Measurements from ENCODE around the gene C14orf132. TPM values are rescaled to one million over a fixed set of nuclear protein-coding genes. Genes with fewer than 3 reads are reported as not detected.
A peak's percentile ranks its signal among the peaks of the same experiment; 100 is the strongest.

Gene C14orf132
- total and polyA plus RNA-seq, 5 experiments from 2014 or later = 0.57 to 4.6 (median 2.4) TPM; not detected in 1

DNA sequence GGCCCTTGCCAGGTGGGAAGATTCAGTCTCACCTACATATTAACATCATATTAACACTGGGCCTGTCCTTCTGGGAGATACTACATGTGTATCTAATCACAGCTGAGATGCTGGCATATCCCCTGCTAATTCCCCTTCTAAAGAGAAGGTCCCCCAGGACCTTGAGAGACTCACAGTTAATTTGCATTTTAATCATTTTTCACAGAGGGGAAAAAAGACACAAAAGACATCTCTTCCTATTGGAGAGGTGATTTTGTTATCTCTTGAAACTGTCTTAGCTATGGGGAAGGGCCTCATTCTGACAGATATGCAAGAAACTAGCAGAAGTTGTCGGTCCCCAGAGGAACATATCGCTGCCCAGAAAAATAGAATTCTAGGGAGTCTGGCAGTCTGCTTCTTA is 7.5 kb downstream of the C14orf132 start:
- H3K4me1 Mint-ChIP-seq = peaks cover 0 to 2% (median 0%) of the 10 kb centered on the region in 4 donors
- POLR2A ChIA-PET = no interaction called here
- peaks cover 15 to 42% (median 22%) of the 10 kb centered on the region in 5 donors for H3K27me3 Mint-ChIP-seq
- no peaks in the 10 kb centered on the region for H3K36me3 Mint-ChIP-seq
- no peak for ATAC-seq
- no peak for DNase-seq
- no peak overlapping the region for H3K4me3 Mint-ChIP-seq
- H3K27ac Mint-ChIP-seq = no peak overlapping the region
- peaks cover 0 to 5% (median 0%) of the 10 kb centered on the region in 9 donors for H3K9me3 Mint-ChIP-seq

DNA sequence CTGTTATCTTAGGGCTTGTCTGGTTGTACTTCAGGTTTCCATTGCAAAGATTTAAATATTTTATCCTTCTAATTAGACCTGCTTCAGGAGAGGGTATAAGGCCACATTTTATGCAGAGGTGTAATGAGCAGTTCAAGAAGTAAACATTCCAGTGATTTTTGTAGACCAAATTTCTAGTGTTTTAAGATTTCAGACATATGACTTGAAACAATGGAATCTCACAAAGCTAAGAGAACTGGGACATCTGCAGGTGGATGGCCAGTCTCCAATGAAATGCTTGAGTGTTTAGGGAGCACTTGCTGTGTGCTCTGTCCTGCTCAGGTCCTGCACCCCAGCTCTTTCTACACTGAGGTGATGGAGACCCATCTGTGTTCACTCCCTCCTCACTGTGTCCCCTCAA is 7.9 kb downstream of the C14orf132 start:
- Mint-ChIP-seq H3K4me3 (no peak overlapping the region), H3K27me3 (peaks cover 13 to 42% (median 20%) of the 10 kb centered on the region in 5 donors), H3K9me3 (peaks cover 0 to 5% (median 0%) of the 10 kb centered on the region in 9 donors), H3K4me1 (peaks cover 0 to under 1% (median 0%) of the 10 kb centered on the region in 4 donors), H3K36me3 (no peaks in the 10 kb centered on the region), H3K27ac (no peak overlapping the region)
- no peak for DNase-seq
- POLR2A ChIA-PET = no interaction called here
- no peak for ATAC-seq

DNA sequence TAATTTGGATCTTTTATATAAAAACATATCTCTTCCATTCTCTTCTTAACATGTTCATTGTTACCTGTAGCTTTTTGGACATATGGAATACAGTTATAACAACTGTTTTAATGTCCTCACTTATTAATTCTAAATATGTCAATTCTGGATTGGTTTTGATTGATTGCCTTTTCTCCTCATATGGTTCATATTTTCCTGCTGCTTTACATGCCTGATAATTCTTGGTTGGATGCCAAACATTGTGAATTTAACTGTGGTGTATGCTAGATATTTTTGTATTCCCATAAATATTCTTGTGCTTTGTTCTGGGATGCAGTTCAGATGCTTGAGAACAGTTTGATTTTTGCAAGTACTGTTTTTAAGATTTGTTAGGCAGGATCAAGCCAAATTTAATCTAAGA is 10.8 kb downstream of the C14orf132 start:
- H3K4me3 Mint-ChIP-seq = no peak overlapping the region
- no peaks in the 10 kb centered on the region for H3K36me3 Mint-ChIP-seq
- H3K27ac Mint-ChIP-seq = no peak overlapping the region
- no peaks in the 10 kb centered on the region for H3K4me1 Mint-ChIP-seq
- H3K27me3 Mint-ChIP-seq = peaks cover 4 to 40% (median 15%) of the 10 kb centered on the region in 5 donors
- DNase-seq (no peak), ATAC-seq (no peak)
- POLR2A ChIA-PET = interaction anchor here (0.6 kb wide), 1 partner anchor 37 kb away, joined by 3 read pairs; no protein-coding TSS in a partner anchor
- H3K9me3 Mint-ChIP-seq = peaks cover 0 to 5% (median 0%) of the 10 kb centered on the region in 9 donors

DNA sequence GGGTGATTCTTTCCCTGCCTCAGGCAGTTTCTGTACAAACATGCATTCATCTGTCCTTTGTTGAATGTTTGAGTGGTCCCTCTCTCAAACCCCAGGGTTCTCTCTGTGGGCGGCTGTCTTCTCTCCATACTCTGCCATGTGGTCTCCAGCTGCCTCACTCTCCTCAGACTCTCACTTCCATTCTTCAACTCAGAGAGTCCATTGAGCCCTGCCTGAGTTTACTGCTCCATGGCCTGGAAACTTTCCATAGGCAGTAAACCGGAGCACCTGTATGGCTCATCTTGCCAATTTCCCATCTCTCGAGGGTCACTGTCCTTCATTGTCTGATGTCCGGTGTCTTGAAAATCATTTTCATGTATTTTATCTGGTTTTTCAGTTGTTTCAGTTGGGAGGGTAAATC is 11.3 kb downstream of the C14orf132 start:
- ATAC-seq (no peak), DNase-seq (no peak)
- Mint-ChIP-seq H3K27ac (no peak overlapping the region), H3K4me3 (no peak overlapping the region), H3K9me3 (peaks cover 0 to 4% (median 0%) of the 10 kb centered on the region in 9 donors), H3K4me1 (no peaks in the 10 kb centered on the region), H3K27me3 (peaks cover 1 to 40% (median 13%) of the 10 kb centered on the region in 5 donors), H3K36me3 (no peaks in the 10 kb centered on the region)
- POLR2A ChIA-PET = no interaction called here

DNA sequence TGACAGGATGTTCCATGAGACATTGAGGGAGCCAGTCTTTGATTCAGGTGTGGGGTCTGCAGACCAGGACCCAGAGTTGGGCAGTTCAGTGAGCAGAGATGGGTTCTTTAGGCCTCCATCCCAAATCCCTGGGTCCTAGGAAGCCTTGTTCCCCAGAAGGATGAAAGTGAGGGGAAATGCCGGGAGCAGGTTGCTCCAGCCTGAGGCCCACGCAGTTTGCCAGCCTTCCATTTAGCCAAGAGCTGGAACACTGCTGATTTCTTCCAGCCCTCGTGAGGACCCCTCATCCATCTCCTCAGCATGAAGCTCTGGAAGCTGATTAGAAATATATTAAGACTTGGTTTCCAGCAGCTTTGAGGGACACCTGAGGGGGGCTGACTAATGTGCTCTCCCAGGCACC is 12.1 kb downstream of the C14orf132 start:
- Mint-ChIP-seq H3K27ac (no peak overlapping the region), H3K27me3 (peaks cover 4 to 42% (median 13%) of the 10 kb centered on the region in 5 donors), H3K4me1 (no peaks in the 10 kb centered on the region), H3K36me3 (no peaks in the 10 kb centered on the region), H3K9me3 (no peaks in the 10 kb centered on the region), H3K4me3 (no peak overlapping the region)
- DNase-seq (no peak), ATAC-seq (no peak)
- POLR2A ChIA-PET = no interaction called here

DNA sequence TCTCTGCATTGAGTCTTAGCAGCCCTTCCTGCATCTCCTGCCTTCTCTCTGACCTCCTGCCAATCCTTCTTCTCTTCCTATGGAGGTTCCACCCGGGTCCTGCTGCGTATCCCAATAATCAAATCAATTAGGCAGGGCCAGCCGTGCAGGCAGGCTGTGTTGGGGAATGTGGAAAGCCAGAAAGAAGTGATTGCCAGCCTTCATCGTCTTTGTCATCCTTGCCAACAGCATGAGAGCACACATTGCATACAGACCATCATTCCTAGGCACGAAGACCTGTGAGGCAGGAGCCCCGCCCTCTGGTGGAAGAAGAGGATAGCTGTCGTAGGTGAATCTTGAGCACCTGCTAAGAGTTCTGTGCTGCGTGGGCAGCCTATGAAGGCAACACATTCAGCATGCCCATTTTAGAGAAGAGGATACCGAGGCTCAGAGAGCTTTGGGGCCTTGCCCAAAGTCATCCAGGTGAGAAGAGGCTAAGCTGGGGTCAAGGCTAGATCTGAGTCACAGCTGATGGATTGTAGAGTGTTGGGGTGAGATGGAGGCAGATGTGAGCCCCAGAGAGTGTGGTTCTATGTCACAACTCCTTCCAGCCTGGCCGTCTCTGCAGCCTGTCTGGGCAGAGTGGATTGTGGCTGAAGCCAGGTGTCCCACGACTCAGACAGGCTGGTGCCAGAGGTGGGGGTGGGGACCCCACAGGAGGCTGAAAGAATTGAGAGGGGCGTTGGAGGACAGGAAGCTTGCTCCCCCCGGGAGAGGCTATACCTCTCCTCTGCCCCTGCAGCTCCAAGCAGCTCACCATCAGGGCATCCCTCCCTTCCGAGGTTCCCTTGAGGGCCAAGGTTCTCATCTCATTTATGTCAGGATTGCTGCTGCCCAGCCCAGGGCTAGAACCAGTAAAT is 12.7 kb downstream of the C14orf132 start:
- Mint-ChIP-seq H3K36me3 (no peaks in the 10 kb centered on the region), H3K4me1 (no peaks in the 10 kb centered on the region), H3K4me3 (no peak overlapping the region), H3K27me3 (peaks cover 4 to 42% (median 13%) of the 10 kb centered on the region in 5 donors), H3K9me3 (no peaks in the 10 kb centered on the region), H3K27ac (peak overlapping the region in 1 of 10 donors; percentile 46)
- POLR2A ChIA-PET = no interaction called here
- no peak for DNase-seq
- no peak for ATAC-seq

DNA sequence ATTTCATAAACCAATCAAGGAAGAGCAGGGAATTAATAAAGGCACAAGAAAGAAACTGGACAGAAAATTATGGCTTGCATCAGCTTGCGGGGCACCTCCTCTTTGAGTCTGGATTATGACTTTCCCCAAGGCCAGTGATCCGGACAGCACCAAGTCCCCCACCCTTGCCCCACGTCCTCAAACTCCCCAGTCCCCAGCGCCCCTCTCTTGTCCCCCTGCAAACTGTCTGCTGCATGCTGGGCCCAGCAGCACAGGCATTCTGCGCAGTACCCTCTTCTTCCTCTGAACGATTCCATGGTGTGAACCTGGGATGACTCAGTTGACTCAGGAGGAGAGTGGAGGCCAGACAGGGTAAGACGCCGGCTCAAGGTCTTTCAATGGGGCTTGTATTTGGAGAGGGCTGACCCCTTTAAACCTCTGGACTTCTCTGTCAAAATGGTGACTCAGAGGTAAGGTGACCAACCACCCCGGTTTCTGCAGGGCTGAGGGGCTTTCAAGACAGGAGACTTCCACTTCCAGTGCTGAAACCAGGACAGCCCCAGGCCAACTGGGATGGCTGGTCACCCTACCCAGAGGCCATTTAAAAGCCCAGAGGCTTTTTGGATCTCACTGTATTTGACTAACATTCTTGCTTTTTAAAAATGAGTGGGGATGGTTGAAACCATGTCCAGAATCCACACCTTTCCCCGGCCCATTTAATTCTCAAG is 13.5 kb downstream of the C14orf132 start:
- peaks cover 2 to 44% (median 13%) of the 10 kb centered on the region in 5 donors for H3K27me3 Mint-ChIP-seq
- no peak overlapping the region for H3K4me3 Mint-ChIP-seq
- H3K4me1 Mint-ChIP-seq = no peaks in the 10 kb centered on the region
- H3K9me3 Mint-ChIP-seq = no peaks in the 10 kb centered on the region
- H3K36me3 Mint-ChIP-seq = no peaks in the 10 kb centered on the region
- POLR2A ChIA-PET = no interaction called here
- no peak overlapping the region for H3K27ac Mint-ChIP-seq
- ATAC-seq (no peak), DNase-seq (no peak)

DNA sequence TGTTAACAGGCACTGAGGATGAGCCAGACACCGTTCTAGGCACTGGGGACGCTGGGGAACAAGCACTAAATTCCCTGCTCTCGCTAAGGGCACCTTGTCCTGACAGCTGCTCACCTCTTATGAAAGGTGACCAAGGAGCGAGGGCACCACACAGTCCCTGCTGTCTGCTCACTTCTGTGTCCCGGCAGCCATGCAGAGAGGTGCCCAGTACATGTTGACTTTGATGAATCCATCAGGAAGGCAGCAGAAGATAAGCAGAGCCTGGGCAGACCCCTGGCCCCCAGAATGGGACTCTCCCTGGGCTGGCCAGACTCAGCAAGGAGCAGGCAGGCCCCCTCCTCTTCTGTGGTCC is 14.1 kb downstream of the C14orf132 start:
- Mint-ChIP-seq H3K27me3 (peaks cover 5 to 49% (median 11%) of the 10 kb centered on the region in 5 donors), H3K9me3 (no peaks in the 10 kb centered on the region), H3K4me3 (no peak overlapping the region), H3K27ac (no peak overlapping the region), H3K36me3 (peaks cover 0 to under 1% (median 0%) of the 10 kb centered on the region in 3 donors), H3K4me1 (peaks cover 0 to 2% (median 0%) of the 10 kb centered on the region in 4 donors)
- ATAC-seq (no peak), DNase-seq (no peak)
- POLR2A ChIA-PET = no interaction called here

DNA sequence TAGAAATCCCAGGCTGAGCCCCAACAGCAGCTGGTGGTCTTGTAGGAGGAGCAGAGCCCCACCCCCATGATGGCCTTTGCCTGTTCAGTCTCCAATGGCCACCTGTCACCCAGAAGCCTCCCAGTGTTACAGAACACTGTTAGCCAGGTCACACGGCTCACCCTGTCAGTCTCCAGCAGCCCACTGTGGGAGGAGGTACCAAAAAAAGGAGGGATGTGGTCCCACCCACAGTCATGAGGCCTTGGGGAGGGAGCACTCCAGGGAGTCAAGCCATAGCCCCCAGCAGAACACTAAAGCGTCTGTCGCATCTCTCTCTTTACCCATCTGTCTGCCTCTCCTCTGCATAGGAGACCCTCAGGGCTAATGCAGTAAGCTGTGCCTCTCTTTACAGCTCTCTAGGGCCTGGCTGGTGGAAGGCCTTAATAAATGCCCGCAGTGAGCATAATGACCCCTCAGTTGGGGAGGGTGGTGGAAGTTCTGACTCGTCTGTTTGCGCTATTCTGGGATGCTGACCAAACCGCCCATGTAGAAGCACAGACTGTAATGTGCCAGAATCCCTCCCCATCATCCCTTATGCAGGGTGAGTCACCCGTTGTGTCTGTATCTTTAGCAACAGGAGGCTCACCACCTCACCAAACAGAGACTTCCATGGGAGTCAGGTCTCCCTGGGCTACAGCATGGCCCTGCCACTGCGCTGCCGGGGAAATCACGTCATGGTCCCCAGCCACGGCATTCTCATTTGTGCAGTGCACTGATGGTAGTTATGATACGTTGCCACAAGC is 14.6 kb downstream of the C14orf132 start:
- Mint-ChIP-seq H3K36me3 (peaks cover 0 to 3% (median 0%) of the 10 kb centered on the region in 3 donors), H3K4me1 (peaks cover 0 to 3% (median 0%) of the 10 kb centered on the region in 4 donors), H3K27me3 (peaks cover 8 to 55% (median 10%) of the 10 kb centered on the region in 5 donors), H3K4me3 (no peak overlapping the region), H3K9me3 (no peaks in the 10 kb centered on the region), H3K27ac (no peak overlapping the region)
- ATAC-seq (no peak), DNase-seq (no peak)
- POLR2A ChIA-PET = no interaction called here

DNA sequence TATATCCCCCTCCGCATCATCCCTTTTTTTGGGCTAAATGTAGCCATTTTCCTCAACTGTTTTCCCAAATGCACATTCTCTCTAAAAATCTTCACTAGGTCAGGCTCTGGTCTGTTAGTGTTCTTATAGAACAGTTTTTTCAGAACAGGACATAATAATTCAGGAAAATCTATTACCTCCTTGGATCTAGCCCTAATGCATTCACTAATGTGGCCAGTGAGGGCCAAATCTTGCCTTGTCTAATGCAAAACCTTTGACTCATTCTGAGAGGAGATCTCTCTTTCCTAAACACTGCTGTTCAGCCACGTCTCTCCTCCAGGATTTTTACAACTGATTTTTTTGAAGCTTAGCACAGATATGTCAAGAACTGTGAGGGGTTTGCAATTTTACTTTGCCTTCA is 15.5 kb downstream of the C14orf132 start:
- Mint-ChIP-seq H3K27me3 (peaks cover 9 to 59% (median 12%) of the 10 kb centered on the region in 5 donors), H3K4me1 (peaks cover 0 to 3% (median 0%) of the 10 kb centered on the region in 4 donors), H3K4me3 (no peak overlapping the region), H3K9me3 (no peaks in the 10 kb centered on the region), H3K36me3 (peaks cover 0 to 3% (median 0%) of the 10 kb centered on the region in 3 donors), H3K27ac (no peak overlapping the region)
- no peak for ATAC-seq
- POLR2A ChIA-PET = no interaction called here
- no peak for DNase-seq

DNA sequence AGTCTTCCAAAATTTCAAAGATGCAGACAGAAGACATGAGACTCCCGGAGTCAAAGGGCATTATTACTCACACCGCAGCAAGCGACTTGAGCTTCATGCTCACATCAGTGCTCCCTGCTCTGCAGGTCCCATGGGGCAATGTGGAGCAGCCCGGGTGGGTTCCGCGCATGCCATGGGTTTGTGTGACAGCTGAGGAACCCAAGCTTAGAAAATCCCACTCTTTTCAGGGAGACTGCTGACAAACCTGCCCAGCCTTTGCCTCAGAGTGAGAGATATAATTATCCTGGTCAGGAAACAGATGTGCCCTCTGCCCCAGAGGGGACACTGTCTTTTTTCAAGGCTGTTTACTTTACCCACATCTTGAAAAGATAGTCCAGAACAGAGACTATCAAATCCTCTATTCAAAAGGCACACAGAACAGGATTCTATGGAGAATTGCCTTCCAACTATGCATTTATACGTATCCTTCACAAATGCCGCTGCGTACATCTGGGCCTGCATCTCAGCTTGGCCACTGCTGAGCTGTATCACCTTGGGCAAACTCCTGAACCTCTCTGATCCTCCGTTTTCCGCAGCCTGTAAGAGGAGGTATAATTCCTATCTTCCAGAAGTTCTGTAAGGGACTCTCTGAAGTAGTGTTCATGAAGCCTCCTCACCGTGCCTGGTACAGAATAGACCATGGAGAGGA is 16.0 kb downstream of the C14orf132 start:
- peaks cover 0 to 3% (median 0%) of the 10 kb centered on the region in 4 donors for H3K4me1 Mint-ChIP-seq
- POLR2A ChIA-PET = no interaction called here
- H3K27me3 Mint-ChIP-seq = peaks cover 10 to 65% (median 13%) of the 10 kb centered on the region in 5 donors
- H3K27ac Mint-ChIP-seq = no peak overlapping the region
- ATAC-seq (no peak), DNase-seq (no peak)
- no peak overlapping the region for H3K4me3 Mint-ChIP-seq
- no peaks in the 10 kb centered on the region for H3K9me3 Mint-ChIP-seq
- H3K36me3 Mint-ChIP-seq = peaks cover 0 to 3% (median 0%) of the 10 kb centered on the region in 3 donors

Data from naive thymus-derived CD8-positive, alpha-beta T cell (primary cell).